HG03432 (cell line): Measurements from ENCODE around the gene FAM13C.

Experiments used
- ATAC-seq: cut with Tn5 transposase; IDR thresholded peaks from one replicate; pipeline ENCODE4 v1.9.1; 2021; ENCODE audit warnings: mild to moderate bottlenecking, moderate library complexity; ENCODE audit not compliant: unreplicated experiment

FAM13C gene

GRCh38 chr10:59362959-59363381 lies 621 bp upstream of the FAM13C start:
- no peak for ATAC-seq

GRCh38 chr10:59361663-59362143 lies 646 bp downstream of the FAM13C start:
- ATAC-seq: no peak

- no peak for ATAC-seq
Observed at GRCh38 chr10:59360605-59361405, 1.5 kb downstream of the FAM13C start.

- no peak for ATAC-seq
Observed at GRCh38 chr10:59358576-59358975, 3.8 kb downstream of the FAM13C start.

- ATAC-seq: no peak
Observed at GRCh38 chr10:59354434-59354833, 7.9 kb downstream of the FAM13C start.

- ATAC-seq: no peak
Observed at GRCh38 chr10:59350558-59350957, 11.8 kb downstream of the FAM13C start.

GRCh38 chr10:59346321-59346720 lies 16.0 kb downstream of the FAM13C start:
- ATAC-seq: no peak

GRCh38 chr10:59342723-59343122 lies 19.6 kb downstream of the FAM13C start:
- no peak for ATAC-seq

- ATAC-seq: no peak
Observed at GRCh38 chr10:59342000-59342399, 20.3 kb downstream of the FAM13C start.

- ATAC-seq: no peak
Observed at GRCh38 chr10:59340285-59340684, 22.1 kb downstream of the FAM13C start.

- no peak for ATAC-seq
Observed at GRCh38 chr10:59339351-59339750, 23.0 kb downstream of the FAM13C start.

GRCh38 chr10:59337201-59337652 lies 25.1 kb downstream of the FAM13C start:
- no peak for ATAC-seq

- no peak for ATAC-seq
Observed at GRCh38 chr10:59336632-59337031, 25.7 kb downstream of the FAM13C start.

GRCh38 chr10:59335497-59335896 lies 26.9 kb downstream of the FAM13C start:
- no peak for ATAC-seq

GRCh38 chr10:59333701-59334100 lies 28.6 kb downstream of the FAM13C start:
- no peak for ATAC-seq

GRCh38 chr10:59332581-59332980 lies 29.8 kb downstream of the FAM13C start:
- no peak for ATAC-seq

GRCh38 chr10:59331661-59332060 lies 30.7 kb downstream of the FAM13C start:
- ATAC-seq: no peak

GRCh38 chr10:59325116-59325515 lies 37.2 kb downstream of the FAM13C start:
- ATAC-seq: no peak

- ATAC-seq: no peak
Observed at GRCh38 chr10:59324597-59324996, 37.8 kb downstream of the FAM13C start.

GRCh38 chr10:59323831-59324401 lies 38.4 kb downstream of the FAM13C start:
- ATAC-seq: no peak

- ATAC-seq: no peak
Observed at GRCh38 chr10:59323036-59323459, 39.3 kb downstream of the FAM13C start.

- no peak for ATAC-seq
Observed at GRCh38 chr10:59322131-59322530, 40.2 kb downstream of the FAM13C start.
